HG03175 (cell line): Measurements from ENCODE around the gene AWAT2.

Source experiments
- ATAC-seq: cut with Tn5 transposase; IDR thresholded peaks from one replicate; pipeline ENCODE4 v1.9.1; 2021; ENCODE audit warnings: mild to moderate bottlenecking, moderate library complexity; ENCODE audit not compliant: unreplicated experiment

The AWAT2 gene

GRCh38 chrX:70042399-70043371, 7.1 kb downstream of the AWAT2 start:
- ATAC-seq = no peak

- ATAC-seq = no peak
Measured at GRCh38 chrX:70041993-70042392, 7.7 kb downstream of the AWAT2 start.

- no peak for ATAC-seq
Measured at GRCh38 chrX:70039758-70040157, 10.0 kb downstream of the AWAT2 start.

GRCh38 chrX:70038951-70039350, 10.8 kb downstream of the AWAT2 start:
- no peak for ATAC-seq

- ATAC-seq = no peak
Measured at GRCh38 chrX:70038515-70038914, 11.2 kb downstream of the AWAT2 start.

- no peak for ATAC-seq
Measured at GRCh38 chrX:70034646-70035045, 15.1 kb downstream of the AWAT2 start.

- ATAC-seq = peak; percentile 68
Measured at GRCh38 chrX:70033348-70034051, 16.2 kb downstream of the AWAT2 start.

GRCh38 chrX:70032792-70033191, 16.9 kb downstream of the AWAT2 start:
- no peak for ATAC-seq

- peak; percentile 65 for ATAC-seq
Measured at GRCh38 chrX:70030301-70030767, 19.4 kb downstream of the AWAT2 start.

GRCh38 chrX:70029863-70030262, 19.9 kb downstream of the AWAT2 start:
- no peak for ATAC-seq

GRCh38 chrX:70026851-70027200, 22.9 kb downstream of the AWAT2 start:
- ATAC-seq = no peak

- no peak for ATAC-seq
Measured at GRCh38 chrX:70026112-70026850, 23.5 kb downstream of the AWAT2 start.

- no peak for ATAC-seq
Measured at GRCh38 chrX:70025464-70025863, 24.3 kb downstream of the AWAT2 start.

- no peak for ATAC-seq
Measured at GRCh38 chrX:70022616-70023015, 27.1 kb downstream of the AWAT2 start.

- ATAC-seq = no peak
Measured at GRCh38 chrX:70016513-70016912, 33.2 kb downstream of the AWAT2 start.

GRCh38 chrX:70013466-70014381, 36.0 kb downstream of the AWAT2 start:
- ATAC-seq = no peak

- ATAC-seq = no peak
Measured at GRCh38 chrX:70012756-70013155, 37.0 kb downstream of the AWAT2 start.

- no peak for ATAC-seq
Measured at GRCh38 chrX:70009970-70010369, 39.8 kb downstream of the AWAT2 start.

- ATAC-seq = no peak
Measured at GRCh38 chrX:70009049-70009448, 40.7 kb downstream of the AWAT2 start.

GRCh38 chrX:70007946-70008345, 41.8 kb downstream of the AWAT2 start:
- no peak for ATAC-seq
